Bronchial epithelial cell (primary cell): ENCODE results near the gene SLC50A1. TPM values are rescaled to one million over a fixed set of nuclear protein-coding genes. Genes with fewer than 3 reads are reported as not detected.

ENCODE experiments used
- DNase-seq: peaks from one replicate; pipeline ENCODE4 v3.0.0-alpha.2; 2010; ENCODE audit warnings: low read depth
- FAIRE-seq: peaks from 2 replicates; lab custom pipeline; 2011; peaks lifted over from hg19 to GRCh38; lab: Jason Lieb, UNC
- H3K27me3 ChIP-seq: 2 replicates; pipeline ENCODE4 v1.5.1; 2011; ENCODE audit warnings: low read length; ENCODE audit not compliant: control insufficient read depth, insufficient read depth
- H3K36me3 ChIP-seq: 2 replicates; pipeline ENCODE4 v1.5.1; 2011; ENCODE audit warnings: low read length; ENCODE audit not compliant: control insufficient read depth, insufficient read depth
- H3K4me3 ChIP-seq: 2 replicates; pipeline ENCODE4 v1.5.1; 2011; ENCODE audit warnings: mild to moderate bottlenecking, low read depth, low read length, control low read depth
- total RNA-seq: library from RNA; depleted of rRNA; stranded (reverse); fragments of >200 nt; gene quantifications from 2 replicates; pipeline ENCODE4 v1.2.1, GENCODE V29; 2014
- TF ChIP-seq, protein P1 (sequence below): IDR thresholded peaks from 2 replicates; pipeline ENCODE4 v1.5.1; 2011; ENCODE audit warnings: mild to moderate bottlenecking, moderate library complexity, low read length, control low read depth, inconsistent platforms; ENCODE audit not compliant: insufficient read depth, severe bottlenecking

Gene SLC50A1
- total RNA-seq, 1 donor from 2014 or later = 149 TPM

DNA sequence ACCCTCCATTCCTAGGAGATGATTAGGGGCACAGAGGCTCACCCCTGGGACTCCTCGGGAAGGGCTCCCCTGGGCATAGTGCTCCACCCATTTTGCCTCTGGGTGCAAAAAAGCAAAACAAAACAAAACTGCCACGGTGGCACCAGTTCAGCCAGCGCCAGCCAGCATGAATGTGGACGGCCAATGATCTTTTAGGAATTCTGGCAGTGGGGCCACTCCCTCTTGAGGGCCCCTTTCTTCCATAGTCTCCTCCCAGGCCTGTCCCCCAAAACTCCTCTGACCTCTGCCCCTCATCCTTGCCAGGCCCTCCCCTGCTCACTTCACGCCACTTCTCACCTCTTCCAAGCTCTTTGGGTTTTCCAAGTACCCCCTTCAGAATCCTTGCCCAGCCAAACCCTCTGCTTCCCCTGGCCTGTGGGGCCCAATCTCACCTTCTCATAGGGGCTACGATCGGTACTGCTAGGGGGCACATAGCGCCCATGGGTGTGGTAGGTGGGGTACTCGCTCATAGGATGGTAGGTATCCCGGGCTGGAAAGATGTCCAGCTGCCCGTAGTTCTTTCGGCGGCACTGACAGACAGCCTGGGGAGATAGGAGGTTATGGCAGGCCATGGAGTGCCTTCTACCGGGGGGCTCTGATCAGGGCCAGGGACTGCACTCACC, 51.3 kb downstream of the SLC50A1 start:
- DNase-seq = no peak

DNA sequence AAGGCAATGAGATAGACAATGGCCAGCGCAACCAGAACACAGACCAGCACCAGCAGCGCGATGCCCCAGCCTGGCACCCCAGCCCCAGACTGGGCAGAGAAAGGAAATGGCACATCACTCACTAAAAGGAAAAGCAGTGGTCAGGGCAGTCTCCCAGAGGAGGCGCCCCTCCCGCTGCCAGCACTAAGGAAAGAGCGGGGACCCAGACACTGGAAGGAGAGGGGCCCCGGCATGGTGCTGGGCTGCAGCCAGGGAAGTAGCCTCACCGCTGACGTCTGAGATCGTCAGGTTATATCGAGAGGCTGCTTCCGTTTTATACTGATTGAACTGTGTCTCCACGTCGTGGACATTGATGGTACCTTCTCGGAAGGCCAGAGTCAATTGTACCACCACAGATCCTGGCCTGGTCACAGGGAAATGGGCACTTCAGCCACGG, 51.8 kb downstream of the SLC50A1 start:
- no peak overlapping the region for H3K4me3 ChIP-seq
- no peak for FAIRE-seq
- H3K36me3 ChIP-seq = no peaks in the 10 kb centered on the region
- TF ChIP-seq, protein P1, sequence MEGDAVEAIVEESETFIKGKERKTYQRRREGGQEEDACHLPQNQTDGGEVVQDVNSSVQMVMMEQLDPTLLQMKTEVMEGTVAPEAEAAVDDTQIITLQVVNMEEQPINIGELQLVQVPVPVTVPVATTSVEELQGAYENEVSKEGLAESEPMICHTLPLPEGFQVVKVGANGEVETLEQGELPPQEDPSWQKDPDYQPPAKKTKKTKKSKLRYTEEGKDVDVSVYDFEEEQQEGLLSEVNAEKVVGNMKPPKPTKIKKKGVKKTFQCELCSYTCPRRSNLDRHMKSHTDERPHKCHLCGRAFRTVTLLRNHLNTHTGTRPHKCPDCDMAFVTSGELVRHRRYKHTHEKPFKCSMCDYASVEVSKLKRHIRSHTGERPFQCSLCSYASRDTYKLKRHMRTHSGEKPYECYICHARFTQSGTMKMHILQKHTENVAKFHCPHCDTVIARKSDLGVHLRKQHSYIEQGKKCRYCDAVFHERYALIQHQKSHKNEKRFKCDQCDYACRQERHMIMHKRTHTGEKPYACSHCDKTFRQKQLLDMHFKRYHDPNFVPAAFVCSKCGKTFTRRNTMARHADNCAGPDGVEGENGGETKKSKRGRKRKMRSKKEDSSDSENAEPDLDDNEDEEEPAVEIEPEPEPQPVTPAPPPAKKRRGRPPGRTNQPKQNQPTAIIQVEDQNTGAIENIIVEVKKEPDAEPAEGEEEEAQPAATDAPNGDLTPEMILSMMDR = no peak
- no peaks in the 10 kb centered on the region for H3K27me3 ChIP-seq
- no peak for DNase-seq

More for the DNA sequence above, 51.3 kb downstream of the SLC50A1 start:
- Histone ChIP-seq H3K4me3 (no peak overlapping the region), H3K27me3 (no peaks in the 10 kb centered on the region), H3K36me3 (no peaks in the 10 kb centered on the region)
- TF ChIP-seq, protein P1 = no peak
- no peak for FAIRE-seq

GRCh38 chr1:155188268-155188667, 52.6 kb downstream of the SLC50A1 start:
- FAIRE-seq = no peak
- TF ChIP-seq, protein P1 = no peak
- no peak for DNase-seq
- H3K36me3 ChIP-seq = no peaks in the 10 kb centered on the region
- H3K27me3 ChIP-seq = no peaks in the 10 kb centered on the region
- no peak overlapping the region for H3K4me3 ChIP-seq

Other genes starting within 250 kb of the SLC50A1 start
- 11.3 and 24.6 TPM in 2 replicates for gene PMVK, start 199.1 kb upstream of the SLC50A1 start, total RNA-seq
- gene PBXIP1, start 179.8 kb upstream of the SLC50A1 start, total RNA-seq = 23.7 and 28.3 TPM in 2 replicates
- gene PYGO2, start 174.1 kb upstream of the SLC50A1 start, total RNA-seq = 7.4 and 20.0 TPM in 2 replicates
- gene SHC1, start 165.1 kb upstream of the SLC50A1 start, total RNA-seq = 216 and 351 TPM in 2 replicates
- 56.3 and 76.9 TPM in 2 replicates for gene CKS1B, start 161.2 kb upstream of the SLC50A1 start, total RNA-seq
- 40.8 and 49.3 TPM in 2 replicates for gene FLAD1, start 152.5 kb upstream of the SLC50A1 start, total RNA-seq
- gene LENEP, start 142.3 kb upstream of the SLC50A1 start, total RNA-seq = 0.51 TPM in 1 of 2 replicates, not detected in the other
- 46.1 and 112 TPM in 2 replicates for gene ZBTB7B, start 133.1 kb upstream of the SLC50A1 start, total RNA-seq
- under 0.01 and 0.13 TPM in 2 replicates for gene DCST2, start 102.1 kb upstream of the SLC50A1 start, total RNA-seq
- gene DCST1, start 102.0 kb upstream of the SLC50A1 start, total RNA-seq = not detected in 2 replicates
- gene ADAM15, start 84.5 kb upstream of the SLC50A1 start, total RNA-seq = 181 and 322 TPM in 2 replicates
- 8.7 and 12.9 TPM in 2 replicates for gene EFNA4, start 72.1 kb upstream of the SLC50A1 start, total RNA-seq
- gene EFNA3, start 57.0 kb upstream of the SLC50A1 start, total RNA-seq = 3.7 and 11.9 TPM in 2 replicates
- gene EFNA1, start 8.0 kb upstream of the SLC50A1 start, total RNA-seq = 31.9 and 54.3 TPM in 2 replicates
- 37.4 and 43.5 TPM in 2 replicates for gene DPM3, start 4.7 kb downstream of the SLC50A1 start, total RNA-seq
- gene KRTCAP2, start 37.5 kb downstream of the SLC50A1 start, total RNA-seq = 76.3 and 133 TPM in 2 replicates
- 0.26 and 0.64 TPM in 2 replicates for gene TRIM46, start 38.0 kb downstream of the SLC50A1 start, total RNA-seq
- 16.3 and 19.6 TPM in 2 replicates for gene THBS3, start 72.0 kb downstream of the SLC50A1 start, total RNA-seq
- 48.4 and 49.5 TPM in 2 replicates for gene MTX1, start 72.8 kb downstream of the SLC50A1 start, total RNA-seq
- 3.2 and 3.7 TPM in 2 replicates for gene ENTREP3, start 119.6 kb downstream of the SLC50A1 start, total RNA-seq
- gene SCAMP3, start 126.5 kb downstream of the SLC50A1 start, total RNA-seq = 23.4 and 26.9 TPM in 2 replicates
- 19.7 and 23.4 TPM in 2 replicates for gene CLK2, start 137.7 kb downstream of the SLC50A1 start, total RNA-seq
- 0.90 and 1.1 TPM in 2 replicates for gene HCN3, start 141.6 kb downstream of the SLC50A1 start, total RNA-seq
- not detected in 2 replicates for gene PKLR, start 165.6 kb downstream of the SLC50A1 start, total RNA-seq
- 103 and 167 TPM in 2 replicates for gene FDPS, start 173.0 kb downstream of the SLC50A1 start, total RNA-seq
- gene RUSC1, start 185.0 kb downstream of the SLC50A1 start, total RNA-seq = 13.2 and 20.6 TPM in 2 replicates